Stimulated activated CD8-positive, alpha-beta memory T cell treated with anti-CD3 and anti-CD28 coated beads, Interleukin-12 subunit alpha, Interleukin-12 subunit beta, amount 100 ng/mL, for 24 hours (primary cell): ENCODE results near the gene DIP2A.
"Not testable (repeated sequence)": the region's sequence is repeated elsewhere in the genome, so short reads cannot be mapped to it uniquely, and the experiment has no call there.

Experiments used
- DNase-seq: peaks from one replicate; pipeline ENCODE4 v3.0.0-alpha.2; 2020; ENCODE audit errors: extremely low read depth

Gene DIP2A

GRCh38 chr21:46443910-46444309, 14.8 kb upstream of the DIP2A start:
- DNase-seq, result no peak

GRCh38 chr21:46448108-46448507, 10.6 kb upstream of the DIP2A start:
- no peak for DNase-seq

GRCh38 chr21:46448855-46449254, 9.8 kb upstream of the DIP2A start:
- DNase-seq, result not testable (repeated sequence)

- no peak for DNase-seq
Observed at GRCh38 chr21:46452710-46453109, 6.0 kb upstream of the DIP2A start.

GRCh38 chr21:46454142-46454541, 4.5 kb upstream of the DIP2A start:
- no peak for DNase-seq

- no peak for DNase-seq
Observed at GRCh38 chr21:46454634-46455390, 3.9 kb upstream of the DIP2A start.

GRCh38 chr21:46455575-46456385, 2.9 kb upstream of the DIP2A start:
- DNase-seq, result no peak

- no peak for DNase-seq
Observed at GRCh38 chr21:46456750-46457149, 1.9 kb upstream of the DIP2A start.

- no peak for DNase-seq
Observed at GRCh38 chr21:46457801-46458314, 833 bp upstream of the DIP2A start.

GRCh38 chr21:46459024-46459355, 299 bp downstream of the DIP2A start:
- DNase-seq, result no peak

GRCh38 chr21:46459356-46460112, 843 bp downstream of the DIP2A start:
- DNase-seq, result no peak

GRCh38 chr21:46461909-46462308, 3.2 kb downstream of the DIP2A start:
- DNase-seq, result no peak

GRCh38 chr21:46465153-46465552, 6.5 kb downstream of the DIP2A start:
- not testable (repeated sequence) for DNase-seq

GRCh38 chr21:46465651-46466050, 7.0 kb downstream of the DIP2A start:
- DNase-seq, result no peak

GRCh38 chr21:46468108-46468774, 9.6 kb downstream of the DIP2A start:
- no peak for DNase-seq

- DNase-seq, result no peak
Observed at GRCh38 chr21:46469275-46469674, 10.6 kb downstream of the DIP2A start.

- no peak for DNase-seq
Observed at GRCh38 chr21:46471514-46471913, 12.8 kb downstream of the DIP2A start.

GRCh38 chr21:46472246-46472645, 13.6 kb downstream of the DIP2A start:
- DNase-seq, result no peak

GRCh38 chr21:46474382-46474781, 15.7 kb downstream of the DIP2A start:
- DNase-seq, result no peak

GRCh38 chr21:46475296-46475695, 16.6 kb downstream of the DIP2A start:
- DNase-seq, result no peak

GRCh38 chr21:46477765-46478164, 19.1 kb downstream of the DIP2A start:
- DNase-seq, result no peak

GRCh38 chr21:46478910-46479309, 20.2 kb downstream of the DIP2A start:
- no peak for DNase-seq
